Activated T-helper 1 cell treated with anti-CD3 and anti-CD28 coated beads, Interleukin-2, amount 50 U/mL, for 16 hours (primary cell): ENCODE measurements around the gene SKI.

Experiments
- DNase-seq, 2 donors: peaks; one replicate each; pipeline ENCODE4 v3.0.0-alpha.2; 2020; ENCODE audit warnings: low read depth in 1 of 2, low spot score in 1 of 2

Gene SKI

GRCh38 chr1:2335721-2336455 lies 107.8 kb downstream of the SKI start:
- no peak for DNase-seq

GRCh38 chr1:2336499-2336898 lies 108.4 kb downstream of the SKI start:
- DNase-seq: no peak

- no peak for DNase-seq
These were observed 109.0 kb downstream of the SKI start for GRCh38 chr1:2337081-2337480.

- DNase-seq: no peak
These were observed 109.4 kb downstream of the SKI start for GRCh38 chr1:2337501-2337900.

- DNase-seq: no peak
These were observed 111.3 kb downstream of the SKI start for GRCh38 chr1:2339206-2340085.

- no peak for DNase-seq
These were observed 112.2 kb downstream of the SKI start for GRCh38 chr1:2340086-2340917.

GRCh38 chr1:2340918-2341254 lies 112.8 kb downstream of the SKI start:
- DNase-seq: no peak

GRCh38 chr1:2341706-2342383 lies 113.7 kb downstream of the SKI start:
- no peak for DNase-seq

GRCh38 chr1:2342384-2343022 lies 114.4 kb downstream of the SKI start:
- no peak for DNase-seq

- DNase-seq: no peak
These were observed 115.2 kb downstream of the SKI start for GRCh38 chr1:2343023-2343935.

GRCh38 chr1:2344121-2344681 lies 116.1 kb downstream of the SKI start:
- no peak for DNase-seq

GRCh38 chr1:2344744-2345296 lies 116.7 kb downstream of the SKI start:
- DNase-seq: no peak

GRCh38 chr1:2345297-2346075 lies 117.4 kb downstream of the SKI start:
- DNase-seq: no peak

GRCh38 chr1:2346691-2347408 lies 118.7 kb downstream of the SKI start:
- no peak for DNase-seq

GRCh38 chr1:2347409-2347785 lies 119.3 kb downstream of the SKI start:
- no peak for DNase-seq

GRCh38 chr1:2347896-2348295 lies 119.8 kb downstream of the SKI start:
- no peak for DNase-seq
